ENCODE data around the gene IGIP.

Gene IGIP

GRCh38 chr5:140111859-140112551 is 13.7 kb upstream of the IGIP start:
- no peak for DNase-seq

GRCh38 chr5:140112685-140113179 is 13.0 kb upstream of the IGIP start:
- peak; percentile 78 for DNase-seq

GRCh38 chr5:140113180-140113698 is 12.5 kb upstream of the IGIP start:
- DNase-seq, result no peak

GRCh38 chr5:140113699-140114263 is 12.0 kb upstream of the IGIP start, which contains the start of gene PURA:
PURA (plus strand) TSS chr5:140114109; CDS start chr5:140114182, 73 bp downstream.
- DNase-seq, result peak; percentile 95

- DNase-seq, result peak; percentile 40
These were observed 11.2 kb upstream of the IGIP start for GRCh38 chr5:140114341-140115185.

- no peak for DNase-seq
These were observed 10.6 kb upstream of the IGIP start for GRCh38 chr5:140115186-140115500.

- DNase-seq, result no peak
These were observed 9.0 kb upstream of the IGIP start for GRCh38 chr5:140116716-140117115.

- no peak for DNase-seq
These were observed 8.2 kb upstream of the IGIP start for GRCh38 chr5:140117523-140117922.

GRCh38 chr5:140118302-140118936 is 7.3 kb upstream of the IGIP start:
- DNase-seq, result no peak

GRCh38 chr5:140126315-140127012 is 727 bp downstream of the IGIP start:
- no peak for DNase-seq

GRCh38 chr5:140128376-140128775 is 2.6 kb downstream of the IGIP start:
- DNase-seq, result no peak

GRCh38 chr5:140130949-140131733 is 5.4 kb downstream of the IGIP start:
- DNase-seq, result no peak

GRCh38 chr5:140131967-140132409 is 6.3 kb downstream of the IGIP start:
- DNase-seq, result peak; percentile 95

- DNase-seq, result no peak
These were observed 7.9 kb downstream of the IGIP start for GRCh38 chr5:140133514-140134167.

- no peak for DNase-seq
These were observed 8.7 kb downstream of the IGIP start for GRCh38 chr5:140134277-140134935.

GRCh38 chr5:140135127-140135526 is 9.4 kb downstream of the IGIP start:
- DNase-seq, result no peak

- DNase-seq, result no peak
These were observed 10.9 kb downstream of the IGIP start for GRCh38 chr5:140136624-140137023.

GRCh38 chr5:140140435-140140834 is 14.7 kb downstream of the IGIP start:
- DNase-seq, result no peak

- no peak for DNase-seq
These were observed 15.5 kb downstream of the IGIP start for GRCh38 chr5:140141241-140141640.

- no peak for DNase-seq
These were observed 16.5 kb downstream of the IGIP start for GRCh38 chr5:140142246-140142645.
